ENCODE results near the gene SORCS3.
"Not testable (repeated sequence)": the region's sequence is repeated elsewhere in the genome, so short reads cannot be mapped to it uniquely, and the experiment has no call there.

Gene SORCS3

GRCh38 chr10:104711302-104711721 is 70.2 kb downstream of the SORCS3 start:
- no peak overlapping the region for H3K27ac ChIP-seq
- TF ChIP-seq, protein P1, sequence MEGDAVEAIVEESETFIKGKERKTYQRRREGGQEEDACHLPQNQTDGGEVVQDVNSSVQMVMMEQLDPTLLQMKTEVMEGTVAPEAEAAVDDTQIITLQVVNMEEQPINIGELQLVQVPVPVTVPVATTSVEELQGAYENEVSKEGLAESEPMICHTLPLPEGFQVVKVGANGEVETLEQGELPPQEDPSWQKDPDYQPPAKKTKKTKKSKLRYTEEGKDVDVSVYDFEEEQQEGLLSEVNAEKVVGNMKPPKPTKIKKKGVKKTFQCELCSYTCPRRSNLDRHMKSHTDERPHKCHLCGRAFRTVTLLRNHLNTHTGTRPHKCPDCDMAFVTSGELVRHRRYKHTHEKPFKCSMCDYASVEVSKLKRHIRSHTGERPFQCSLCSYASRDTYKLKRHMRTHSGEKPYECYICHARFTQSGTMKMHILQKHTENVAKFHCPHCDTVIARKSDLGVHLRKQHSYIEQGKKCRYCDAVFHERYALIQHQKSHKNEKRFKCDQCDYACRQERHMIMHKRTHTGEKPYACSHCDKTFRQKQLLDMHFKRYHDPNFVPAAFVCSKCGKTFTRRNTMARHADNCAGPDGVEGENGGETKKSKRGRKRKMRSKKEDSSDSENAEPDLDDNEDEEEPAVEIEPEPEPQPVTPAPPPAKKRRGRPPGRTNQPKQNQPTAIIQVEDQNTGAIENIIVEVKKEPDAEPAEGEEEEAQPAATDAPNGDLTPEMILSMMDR (IDR thresholded peaks at IDR 0.05), result no peak
- no peak for TF ChIP-seq ZFX (IDR thresholded peaks at IDR 0.05; ENCODE audit: borderline replicate concordance)

GRCh38 chr10:104730593-104730992 is 89.5 kb downstream of the SORCS3 start:
- not testable (repeated sequence) for H3K27ac ChIP-seq

- TF ChIP-seq, protein P1 (IDR thresholded peaks at IDR 0.05), result no peak
- TF ChIP-seq ZFX (IDR thresholded peaks at IDR 0.05; ENCODE audit: borderline replicate concordance), result no peak
- no peak overlapping the region for H3K27ac ChIP-seq
Observed at GRCh38 chr10:104731192-104731591, 90.1 kb downstream of the SORCS3 start.

DNA sequence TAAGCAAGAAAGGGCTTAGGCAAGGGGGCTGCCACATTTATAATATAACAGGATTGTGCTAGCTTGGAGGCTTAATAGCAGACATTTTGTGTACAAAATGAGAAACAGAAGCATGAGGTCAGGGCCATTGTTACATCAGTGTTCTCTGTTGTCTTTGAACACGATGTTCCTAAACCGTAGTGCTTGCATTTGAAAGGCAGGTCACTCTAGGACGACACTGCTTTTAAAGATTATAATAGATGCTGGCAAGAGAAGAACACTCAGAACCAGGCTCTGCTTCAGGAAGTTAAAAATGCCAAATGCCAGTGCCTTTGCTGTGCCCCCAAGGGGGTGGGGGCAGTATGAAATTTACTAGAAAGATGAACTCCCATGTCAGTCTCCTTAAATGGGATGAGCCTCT is 91.1 kb downstream of the SORCS3 start:
- no peak overlapping the region for H3K27ac ChIP-seq
- TF ChIP-seq, protein P1 (IDR thresholded peaks at IDR 0.05), result no peak
- TF ChIP-seq ZFX (IDR thresholded peaks at IDR 0.05; ENCODE audit: borderline replicate concordance), result no peak

- TF ChIP-seq, protein P1 (IDR thresholded peaks at IDR 0.05), result no peak
- TF ChIP-seq ZFX (IDR thresholded peaks at IDR 0.05; ENCODE audit: borderline replicate concordance), result no peak
Observed at GRCh38 chr10:104734433-104734832, 93.3 kb downstream of the SORCS3 start.

DNA sequence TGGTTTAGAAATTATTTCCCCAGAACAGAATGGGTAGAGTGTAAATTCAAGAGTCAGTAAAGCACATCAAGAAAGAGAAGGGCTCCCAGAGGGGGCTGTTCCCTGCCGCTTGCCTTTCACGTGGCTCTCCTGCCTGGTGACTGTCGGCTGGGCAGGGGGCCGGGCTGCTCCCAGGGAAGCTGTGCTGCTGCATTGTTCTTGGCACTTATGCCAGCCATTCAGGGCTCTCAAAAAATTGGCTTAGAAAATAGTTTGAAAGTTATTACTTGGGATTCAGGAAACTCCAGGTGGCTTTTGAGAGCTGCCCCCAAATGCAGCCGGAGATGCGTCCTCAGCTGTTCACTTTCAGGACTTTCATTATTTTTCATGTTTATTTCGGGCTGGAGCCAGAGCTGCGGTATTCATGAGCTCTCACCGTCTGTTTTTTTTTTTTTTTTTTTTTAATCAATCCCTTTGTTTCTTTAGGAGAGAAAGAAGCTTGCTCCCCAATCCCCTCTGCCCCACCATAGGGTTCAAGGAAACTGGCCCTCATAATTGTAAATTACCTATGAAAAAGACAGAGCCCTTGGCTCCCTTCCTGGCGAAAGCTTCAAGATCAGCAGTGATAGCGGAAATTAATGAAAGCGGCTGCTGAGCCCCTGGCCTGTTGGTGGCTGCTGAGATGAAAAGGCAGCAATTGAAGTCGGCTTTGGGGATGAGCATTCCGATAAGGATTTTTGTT is 94.1 kb downstream of the SORCS3 start:
- no peak overlapping the region for H3K27ac ChIP-seq
- TF ChIP-seq ZFX (IDR thresholded peaks at IDR 0.05; ENCODE audit: borderline replicate concordance), result no peak
- TF ChIP-seq, protein P1 (IDR thresholded peaks at IDR 0.05), result no peak

More at GRCh38 chr10:104734433-104734832, 93.3 kb downstream of the SORCS3 start:
- H3K27ac ChIP-seq, result no peak overlapping the region

DNA sequence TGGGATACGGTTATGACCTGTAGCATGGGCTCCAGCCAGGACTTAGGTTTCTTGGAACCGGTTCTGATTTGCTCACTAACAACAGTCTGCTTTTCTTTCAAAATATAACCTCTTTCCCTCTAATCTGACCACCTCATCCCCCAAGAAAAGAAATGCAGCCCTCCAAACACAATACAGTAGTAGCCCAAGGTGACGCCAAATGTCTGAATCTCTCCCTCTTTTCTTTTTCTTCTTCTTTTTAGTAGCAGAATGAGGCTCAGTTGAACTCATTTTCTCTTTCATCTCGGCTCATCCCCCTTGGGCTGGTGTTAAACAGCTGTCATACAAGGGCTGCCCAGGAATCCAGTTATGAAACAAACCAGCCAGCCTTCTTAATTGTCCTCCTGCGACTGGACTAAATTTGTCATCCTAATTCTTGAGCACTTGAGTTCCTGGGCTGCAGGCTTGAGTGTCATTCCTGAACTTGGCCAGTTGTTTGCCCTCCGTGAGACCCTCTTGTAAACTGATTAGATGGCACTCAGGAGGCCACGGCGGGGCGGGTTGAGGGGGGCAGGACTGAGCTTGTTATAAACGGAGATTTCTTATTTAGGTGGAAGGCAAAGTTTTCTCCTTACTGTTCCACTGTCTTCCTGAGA is 94.8 kb downstream of the SORCS3 start:
- H3K27ac ChIP-seq, result no peak overlapping the region
- TF ChIP-seq, protein P1 (IDR thresholded peaks at IDR 0.05), result no peak
- no peak for TF ChIP-seq ZFX (IDR thresholded peaks at IDR 0.05; ENCODE audit: borderline replicate concordance)
